H1 (cell line): ENCODE results near the gene AHSG.

Source experiments
- CEBPB ChIP-seq: IDR thresholded peaks from 2 replicates; pipeline ENCODE4 v1.6.1; 2012; ENCODE audit warnings: low read depth, low read length
- EP300 ChIP-seq, 2 experiments: IDR thresholded peaks; 1 replicate in 1 of 2; 2 replicates in 1 of 2; pipeline ENCODE4 v1.6.1; 2011 to 2012; ENCODE audit warnings: low read depth in 2 of 2, low read length in 2 of 2, mild to moderate bottlenecking in 2 of 2, borderline replicate concordance in 1 of 2, inconsistent platforms in 1 of 2, moderate library complexity in 1 of 2
- KDM5A ChIP-seq: fragments of 200-600 bp; IDR thresholded peaks from 2 replicates; pipeline ENCODE4 v1.7.1; 2012; ENCODE audit warnings: mild to moderate bottlenecking, low read length, inconsistent platforms, mixed read lengths
- TBP ChIP-seq: IDR thresholded peaks from 2 replicates; pipeline ENCODE4 v1.6.1; 2011; ENCODE audit warnings: low read depth, low read length, improper control_type of control experiment

- TF ChIP-seq TBP (no peak), KDM5A (no peak), CEBPB (no peak), EP300 (IDR thresholded peaks at IDR 0.05; ENCODE audit: borderline replicate concordance in 1 of 2, low read depth in 2 of 2, low read length in 2 of 2) (no peak)
Observed at GRCh38 chr3:186665625-186666188, 52.8 kb downstream of the AHSG start, which contains the start of gene HRG.
